K562 (cell line): ENCODE measurements around the gene LTBP4. TPM values are rescaled to one million over a fixed set of nuclear protein-coding genes. Genes with fewer than 3 reads are reported as not detected.

Experiments
- ATAC-seq: fragments of 200-7000 bp; cut with Tn5 transposase; 3 replicates; pipeline ENCODE4 v1.9.1; 2020; ENCODE audit warnings: moderate library complexity
- BruUV-seq: library from RNA; stranded (reverse); fragments of 400-500 nt; replicated peaks from 2 replicates; lab custom pipeline; 2021; lab: Mats Ljungman, UMichigan
- CTCF ChIA-PET: fragments of 300-600 bp; formaldehyde crosslinking; extraction: SDS; loops from one replicate; lab custom pipeline; 2021; ENCODE audit warnings: low intra/inter-chr PET ratio; lab: Yijun Ruan, JAX
- POLR2A ChIA-PET: fragments of 300-600, 350-650 bp; sonication (Branson Sonifier 250); formaldehyde crosslinking; extraction: SDS; loops from one replicate; lab custom pipeline; 2021; ENCODE audit warnings: antibody characterized with exemption, inconsistent platforms; lab: Yijun Ruan, JAX
- DNase-seq, 4 experiments: peaks; one replicate each; pipeline versions ENCODE4 v3.0.0 to v3.0.0-alpha.2; 2011 to 2018; ENCODE audit warnings: low spot score in 3 of 4, mixed read lengths in 3 of 4; ENCODE audit errors: extremely low read depth in 1 of 4
- FAIRE-seq: peaks from 2 replicates; lab custom pipeline; 2011; peaks lifted over from hg19 to GRCh38; lab: Jason Lieb, UNC
- H2AFZ ChIP-seq: 2 replicates; pipeline ENCODE4 v1.6.0; 2011; ENCODE audit warnings: low read depth, low read length, control low read depth, inconsistent platforms
- H3K27ac ChIP-seq: fragments of 200-600 bp; 3 replicates; pipeline ENCODE4 v1.8.0; 2011; ENCODE audit warnings: low read depth, mild to moderate bottlenecking, control low read depth, inconsistent platforms, low read length, moderate library complexity, mixed read lengths; ENCODE audit errors: extremely low read depth
- H3K27me3 ChIP-seq, 2 experiments: fragments of 300-600 bp in 1 of 2; 2 replicates in 1 of 2; 3 replicates in 1 of 2; pipeline versions ENCODE4 v1.6.0 to v1.8.0; 2011; ENCODE audit warnings: inconsistent platforms in 2 of 2, low read length in 2 of 2, mild to moderate bottlenecking in 1 of 2, mixed read lengths in 1 of 2, moderate library complexity in 1 of 2; ENCODE audit not compliant: control insufficient read depth in 2 of 2, insufficient read depth in 2 of 2
- H3K36me3 ChIP-seq: fragments of 300-600 bp; 3 replicates; pipeline ENCODE4 v1.8.0; 2011; ENCODE audit warnings: mild to moderate bottlenecking, low read length, inconsistent platforms; ENCODE audit not compliant: control insufficient read depth, insufficient read depth
- H3K4me1 ChIP-seq, 2 experiments: fragments of 200-600 bp in 1 of 2; replicated peaks in 1 of 2; 2 replicates in 1 of 2; 3 replicates in 1 of 2; pipeline versions ENCODE4 v1.5.1 to v1.8.0; 2011; ENCODE audit warnings: inconsistent platforms in 2 of 2, low read length in 2 of 2, mild to moderate bottlenecking in 1 of 2, mixed read lengths in 1 of 2, moderate library complexity in 1 of 2; ENCODE audit not compliant: control insufficient read depth in 2 of 2, insufficient read depth in 2 of 2
- H3K4me2 ChIP-seq: 2 replicates; pipeline ENCODE4 v1.6.1; 2011; ENCODE audit warnings: low read length, control low read depth, inconsistent platforms, mixed read lengths; ENCODE audit not compliant: insufficient read depth
- H3K4me3 ChIP-seq: fragments of 200-600 bp; sonication (generic), shearing (Covaris generic); 2 replicates; pipeline ENCODE4 v1.5.1; 2016; ENCODE audit warnings: control low read depth, inconsistent platforms
- H3K79me2 ChIP-seq: fragments of 200-600 bp; 3 replicates; pipeline ENCODE4 v1.8.0; 2011; ENCODE audit warnings: low read length, inconsistent platforms; ENCODE audit not compliant: control insufficient read depth, insufficient read depth
- H3K9ac ChIP-seq, 2 experiments: 2 replicates each; pipeline versions ENCODE4 v1.6.0 to v1.6.1; 2011; ENCODE audit warnings: low read depth in 2 of 2, low read length in 2 of 2, control low read depth in 1 of 2, inconsistent platforms in 1 of 2, mild to moderate bottlenecking in 1 of 2, mixed read lengths in 1 of 2; ENCODE audit not compliant: insufficient read depth in 1 of 2
- H3K9me1 ChIP-seq: one replicate; pipeline ENCODE4 v1.6.0; 2011; ENCODE audit warnings: inconsistent platforms, mild to moderate bottlenecking, low read length, moderate library complexity; ENCODE audit not compliant: control insufficient read depth, insufficient read depth
- H3K9me3 ChIP-seq: replicated peaks from 2 replicates; pipeline ENCODE4 v1.5.1; 2011; ENCODE audit warnings: low read depth, low read length, inconsistent platforms; ENCODE audit not compliant: control insufficient read depth, insufficient read depth
- H4K20me1 ChIP-seq: replicated peaks from 2 replicates; pipeline ENCODE4 v1.6.1; 2011; ENCODE audit warnings: low read length, inconsistent platforms, mixed read lengths; ENCODE audit not compliant: control insufficient read depth, insufficient read depth
- ATF3 ChIP-seq, 2 experiments: fragments of 450-650 bp in 1 of 2; sonication (generic) in 1 of 2; formaldehyde crosslinking in 1 of 2; IDR thresholded peaks in 1 of 2; conservative IDR thresholded peaks in 1 of 2; 2 replicates each; pipeline versions ENCODE4 v1.6.1 to v1.8.1; 2016 to 2023; ENCODE audit warnings: mild to moderate bottlenecking in 2 of 2, moderate library complexity in 2 of 2, inconsistent platforms in 1 of 2, missing genetic modification reagents in 1 of 2
- BHLHE40 ChIP-seq: IDR thresholded peaks from 2 replicates; pipeline ENCODE4 v1.6.1; 2011; ENCODE audit warnings: low read length, improper control_type of control experiment
- EP300 ChIP-seq: IDR thresholded peaks from 2 replicates; pipeline ENCODE4 v1.6.1; 2012; ENCODE audit warnings: low read length, improper control_type of control experiment
- HNRNPH1 ChIP-seq: fragments of 200-400 bp; formaldehyde crosslinking; optimal IDR thresholded peaks from 2 replicates; pipeline ENCODE3; 2017; ENCODE audit warnings: low read depth, mild to moderate bottlenecking, low read length, moderate library complexity
- HNRNPUL1 ChIP-seq: fragments of 200-400 bp; formaldehyde crosslinking; IDR thresholded peaks from 2 replicates; pipeline ENCODE4 v1.6.1; 2017; ENCODE audit warnings: low read length
- NFRKB ChIP-seq: fragments of 450-650 bp; IDR thresholded peaks from 2 replicates; pipeline ENCODE4 v1.6.1; 2016; ENCODE audit warnings: low read depth
- NRF1 ChIP-seq, 2 experiments: fragments of 450-650 bp; IDR thresholded peaks in 1 of 2; conservative IDR thresholded peaks in 1 of 2; 2 replicates each; pipeline ENCODE4 v1.6.1; 2014; ENCODE audit warnings: mild to moderate bottlenecking in 2 of 2
- SAFB ChIP-seq: fragments of 200-400 bp; formaldehyde crosslinking; IDR thresholded peaks from 2 replicates; pipeline ENCODE4 v1.6.1; 2017; ENCODE audit warnings: low read depth, low read length, borderline replicate concordance
- TRIM28 ChIP-seq: fragments of 450-650 bp; IDR thresholded peaks from 2 replicates; pipeline ENCODE4 v1.6.1; 2017
- ZNF124 ChIP-seq: sonication (generic); formaldehyde crosslinking; IDR thresholded peaks from 2 replicates; pipeline ENCODE4 v1.8.1; 2022; ENCODE audit warnings: missing genetic modification reagents
- ZNF589 ChIP-seq: fragments of 200-800 bp; sonication (Bioruptor generic); IDR thresholded peaks from 2 replicates; pipeline ENCODE4 v1.6.1; 2016; ENCODE audit warnings: low read depth, missing genetic modification characterization, missing compliant biosample characterization
- ZNF740 ChIP-seq, 3 experiments: fragments of 200-800 bp in 1 of 3; sonication (Bioruptor generic) in 1 of 3; sonication (generic) in 1 of 3; formaldehyde crosslinking in 1 of 3; IDR thresholded peaks; 2 replicates each; pipeline versions ENCODE4 v1.6.1 to v1.8.0; 2016 to 2022; ENCODE audit warnings: mild to moderate bottlenecking in 2 of 3, missing compliant biosample characterization in 2 of 3, missing genetic modification characterization in 2 of 3, missing genetic modification reagents in 1 of 3
- ZNF75A ChIP-seq: fragments of 450-650 bp; formaldehyde crosslinking; IDR thresholded peaks from 2 replicates; pipeline ENCODE4 v1.4.0; 2020; ENCODE audit warnings: mild to moderate bottlenecking
- WGBS: fragments of 100-300 bp; shearing (Covaris generic); methylation state at CpG from one replicate; pipeline ENCODE4 v1.1.6; 2016; ENCODE audit warnings: low coverage, mixed read lengths; ENCODE audit not compliant: insufficient coverage; ENCODE audit errors: missing lambda C conversion rate; 5-methylcytosine and 5-hydroxymethylcytosine counted together
- in situ Hi-C: fragments of 300-500 bp; cut with MboI; formaldehyde crosslinking; loops from 4 replicates; pipeline ENCODE4 v1.15.0; 2018; ENCODE audit warnings: inconsistent platforms, mixed read lengths
- intact Hi-C: fragments of 100-400 bp; cut with micrococcal nuclease; formaldehyde crosslinking; loops from 2 replicates; pipeline ENCODE4 v1.14.2; 2022
- polyA plus RNA-seq, 8 experiments: library from polyadenylated mRNA; depleted of rRNA in 4 of 8; stranded (reverse) in 5 of 8; unstranded in 3 of 8; fragments of >200 nt; fragmentation: Nextera tagmentation in 2 of 8; fragmentation: Illumina TruSeq in 1 of 8; extraction: Ambion mirVana in 2 of 8; extraction: Trizol in 1 of 8; gene quantifications; 2 replicates each; pipeline versions ENCODE4 v1.2.1 to v1.2.3, GENCODE V29; 2011 to 2014; ENCODE audit warnings: inconsistent platforms in 1 of 8, missing spikeins in 1 of 8
- total RNA-seq, 7 experiments: library from RNA; depleted of rRNA in 6 of 7; stranded (reverse); fragments of >200 nt in 6 of 7; fragmentation: Illumina TruSeq in 2 of 7; extraction: Trizol in 2 of 7; gene quantifications; 2 replicates each; pipeline versions ENCODE4 v1.2.1 to v1.2.3, GENCODE V29; 2011 to 2021; ENCODE audit warnings: low replicate concordance in 1 of 7
- TF ChIP-seq, protein P1 (sequence below), 2 experiments: IDR thresholded peaks; 2 replicates each; pipeline ENCODE4 v1.6.1; 2011; ENCODE audit warnings: borderline replicate concordance in 1 of 2, control low read depth in 1 of 2, low read depth in 1 of 2, low read length in 1 of 2, mild to moderate bottlenecking in 1 of 2, mixed read lengths in 1 of 2, moderate library complexity in 1 of 2; ENCODE audit not compliant: insufficient read depth in 1 of 2, insufficient read length in 1 of 2, poor library complexity in 1 of 2, severe bottlenecking in 1 of 2; ENCODE audit errors: extremely low read depth in 1 of 2
- TF ChIP-seq, protein P2 (sequence below): fragments of 250-450 bp; sonication (Bioruptor Pico); IDR thresholded peaks from 2 replicates; pipeline ENCODE4 v1.8.0; 2021; ENCODE audit warnings: mild to moderate bottlenecking, moderate library complexity

The LTBP4 gene
- total and polyA plus RNA-seq, 9 of the 15 experiments (the other 6 are each of a cell fraction or from before 2014, with no cell fraction given): 0.35 to 160 (median 31.6) TPM

- Histone ChIP-seq H3K9ac (0 out of 4 replicates have a peak overlapping the region, but pooled peaks of 1 of the 2 experiments have one; percentile 55), H3K4me2 (no peak overlapping the region), H3K9me1 (no peaks in the 10 kb centered on the region), H3K4me1 (peaks cover 4 to 31% of the 10 kb centered on the region in 2 experiments), H4K20me1 (no peaks in the 10 kb centered on the region), H3K9me3 (no peaks in the 10 kb centered on the region), H3K4me3 (no peak overlapping the region; the same call in 1 of the 2 replicates), H3K79me2 (no peaks in the 10 kb centered on the region), H3K27me3 (peaks cover 8 to 23% of the 10 kb centered on the region in 2 experiments; a peak in 4 of 5 replicates), H2AFZ (peak overlapping the region; percentile 21; the same call in 1 of the 2 replicates), H3K36me3 (no peaks in the 10 kb centered on the region), H3K27ac (no peak overlapping the region)
- TF ChIP-seq HNRNPH1: no peak
- no peak for TF ChIP-seq TRIM28
- no peak for TF ChIP-seq ZNF124 (CRISPR knock-in tag)
- no peak for TF ChIP-seq HNRNPUL1
- TF ChIP-seq NRF1 (conservative IDR thresholded peaks at IDR 0.05 in 1 of 2, IDR thresholded peaks at IDR 0.05 in 1 of 2): no peak
- TF ChIP-seq, protein P1, sequence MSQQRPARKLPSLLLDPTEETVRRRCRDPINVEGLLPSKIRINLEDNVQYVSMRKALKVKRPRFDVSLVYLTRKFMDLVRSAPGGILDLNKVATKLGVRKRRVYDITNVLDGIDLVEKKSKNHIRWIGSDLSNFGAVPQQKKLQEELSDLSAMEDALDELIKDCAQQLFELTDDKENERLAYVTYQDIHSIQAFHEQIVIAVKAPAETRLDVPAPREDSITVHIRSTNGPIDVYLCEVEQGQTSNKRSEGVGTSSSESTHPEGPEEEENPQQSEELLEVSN (IDR thresholded peaks at IDR 0.05; ENCODE audit: borderline replicate concordance in 1 of 2, extremely low read depth in 1 of 2, insufficient read depth in 1 of 2, insufficient read length in 1 of 2, low read depth in 1 of 2, low read length in 1 of 2, poor library complexity in 1 of 2, severe bottlenecking in 1 of 2): peak in 1 of 2 experiments; percentile 20
- TF ChIP-seq BHLHE40: peak; percentile 56
- no peak for TF ChIP-seq ATF3 (IDR thresholded peaks at IDR 0.05)
- no peak for TF ChIP-seq ATF3 (CRISPR knock-in tag; conservative IDR thresholded peaks at IDR 0.05)
- TF ChIP-seq ZNF740 (CRISPR knock-in tag; IDR thresholded peaks at IDR 0.05): no peak
- TF ChIP-seq ZNF740 (tag; IDR thresholded peaks at IDR 0.05): no peak
- TF ChIP-seq SAFB: no peak
- TF ChIP-seq NFRKB: no peak
- no peak for TF ChIP-seq ZNF589 (CRISPR knock-in tag)
- TF ChIP-seq, protein P2, sequence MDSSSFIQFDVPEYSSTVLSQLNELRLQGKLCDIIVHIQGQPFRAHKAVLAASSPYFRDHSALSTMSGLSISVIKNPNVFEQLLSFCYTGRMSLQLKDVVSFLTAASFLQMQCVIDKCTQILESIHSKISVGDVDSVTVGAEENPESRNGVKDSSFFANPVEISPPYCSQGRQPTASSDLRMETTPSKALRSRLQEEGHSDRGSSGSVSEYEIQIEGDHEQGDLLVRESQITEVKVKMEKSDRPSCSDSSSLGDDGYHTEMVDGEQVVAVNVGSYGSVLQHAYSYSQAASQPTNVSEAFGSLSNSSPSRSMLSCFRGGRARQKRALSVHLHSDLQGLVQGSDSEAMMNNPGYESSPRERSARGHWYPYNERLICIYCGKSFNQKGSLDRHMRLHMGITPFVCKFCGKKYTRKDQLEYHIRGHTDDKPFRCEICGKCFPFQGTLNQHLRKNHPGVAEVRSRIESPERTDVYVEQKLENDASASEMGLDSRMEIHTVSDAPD (CRISPR knock-in tag): no peak
- TF ChIP-seq EP300: no peak
- no peak for TF ChIP-seq ZNF75A
- 21% methylated on average over 19 of the region's 20 CpGs for WGBS
- POLR2A ChIA-PET: interaction anchor here (0.6 to 1.8 kb wide), 6 partner anchors 11 to 79 kb away, joined by 3 to 7 read pairs (median 4); no protein-coding TSS in a partner anchor
- BruUV-seq: no TSS peak
- no peak for FAIRE-seq
- intact Hi-C loops (no loop called here), in situ Hi-C loops (no loop called here)
- CTCF ChIA-PET: no interaction called here
- peak in 3 of 4 experiments; percentile 32 to 42 (median 35) for DNase-seq
- ATAC-seq: no peak
These were observed 34.0 kb upstream of the LTBP4 start for GRCh38 chr19:40567040-40567749.
